Thoracic aorta (tissue), 2 donors: ENCODE results near the gene BRMS1L. TPM values are rescaled to one million over a fixed set of nuclear protein-coding genes. Genes with fewer than 3 reads are reported as not detected.

Experiments used
- ATAC-seq: fragments of 150-250 bp; one replicate; pipeline ENCODE4 v1.8.0; 2017; ENCODE audit warnings: low read depth; ENCODE audit not compliant: insufficient number of reproducible peaks, low FRiP score
- DNase-seq: peaks from one replicate; pipeline ENCODE4 v3.0.0-alpha.2; 2020; ENCODE audit warnings: low spot score
- H3K27ac ChIP-seq, 2 donors: fragments of 200-600 bp; sonication (generic); 1 replicate in 1 of 2; 2 replicates in 1 of 2; pipeline ENCODE4 v1.5.1; 2016; ENCODE audit warnings: mild to moderate bottlenecking in 2 of 2, moderate library complexity in 2 of 2
- H3K27me3 ChIP-seq: fragments of 200-600 bp; sonication (generic); replicated peaks from 2 replicates; pipeline ENCODE4 v1.6.0; 2016; ENCODE audit warnings: mild to moderate bottlenecking; ENCODE audit not compliant: insufficient read depth
- H3K36me3 ChIP-seq: fragments of 200-600 bp; sonication (generic); one replicate; pipeline ENCODE4 v1.5.1; 2016
- H3K4me1 ChIP-seq, 2 donors: fragments of 200-600 bp; sonication (generic); 1 replicate in 1 of 2; 2 replicates in 1 of 2; pipeline versions ENCODE4 v1.5.1 to v1.6.0; 2016; ENCODE audit warnings: low read depth in 2 of 2, mild to moderate bottlenecking in 1 of 2; ENCODE audit not compliant: control insufficient read depth in 1 of 2
- H3K4me3 ChIP-seq: fragments of 200-600 bp; sonication (generic); 2 replicates; pipeline ENCODE4 v1.5.1; 2016; ENCODE audit warnings: mild to moderate bottlenecking
- H3K9me3 ChIP-seq: fragments of 200-600 bp; sonication (generic); 2 replicates; pipeline ENCODE4 v1.5.1; 2016
- CTCF ChIP-seq: fragments of 200-600 bp; sonication (generic); IDR thresholded peaks from one replicate; pipeline ENCODE4 v1.5.1; 2019; ENCODE audit warnings: antibody characterized with exemption
- total RNA-seq, 2 donors: library from RNA; depleted of rRNA; stranded (reverse); fragments of >200 nt; gene quantifications; one replicate each; pipeline versions ENCODE4 v1.1.0 to v1.2.3, GENCODE V29; 2016

BRMS1L gene
- total RNA-seq, 2 donors from 2014 or later: 5.0 to 12.8 TPM

DNA sequence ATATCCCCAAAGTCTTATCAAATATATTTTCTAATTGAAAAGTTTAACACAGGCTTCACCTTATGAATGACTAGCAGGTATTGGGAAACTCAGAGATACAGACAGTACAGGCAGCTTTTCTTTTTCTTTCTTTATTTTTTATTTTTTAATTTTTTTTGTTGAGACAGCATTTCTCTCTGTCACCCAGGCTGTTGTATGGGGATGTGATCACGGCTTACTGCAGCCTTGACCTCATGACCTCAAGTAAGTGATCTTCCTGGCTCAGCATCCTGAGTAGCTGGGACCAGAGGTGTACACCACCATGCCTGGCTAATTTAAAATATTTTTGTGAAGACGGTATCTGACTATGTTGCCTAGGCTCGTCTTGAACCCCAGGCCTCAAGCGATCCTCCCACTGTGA lies 85.0 kb downstream of the BRMS1L start:
- Histone ChIP-seq H3K4me3 (no peak overlapping the region), H3K27me3 (no peaks in the 10 kb centered on the region), H3K9me3 (no peaks in the 10 kb centered on the region), H3K4me1 (no peaks in the 10 kb centered on the region), H3K27ac (no peak overlapping the region), H3K36me3 (no peaks in the 10 kb centered on the region)
- ATAC-seq (no peak), DNase-seq (no peak)
- TF ChIP-seq CTCF: no peak

- Histone ChIP-seq H3K27ac (no peak overlapping the region), H3K4me3 (no peak overlapping the region), H3K9me3 (no peaks in the 10 kb centered on the region), H3K27me3 (no peaks in the 10 kb centered on the region), H3K4me1 (no peaks in the 10 kb centered on the region), H3K36me3 (no peaks in the 10 kb centered on the region)
- ATAC-seq (no peak), DNase-seq (no peak)
- no peak for TF ChIP-seq CTCF
Observed at GRCh38 chr14:35915185-35915584, 89.0 kb downstream of the BRMS1L start.

- no peaks in the 10 kb centered on the region for H3K4me1 ChIP-seq
- H3K4me3 ChIP-seq: no peak overlapping the region
- H3K9me3 ChIP-seq: no peaks in the 10 kb centered on the region
- H3K36me3 ChIP-seq: no peaks in the 10 kb centered on the region
- no peak for TF ChIP-seq CTCF
- no peak overlapping the region for H3K27ac ChIP-seq
- no peaks in the 10 kb centered on the region for H3K27me3 ChIP-seq
- no peak for DNase-seq
- no peak for ATAC-seq
Observed at GRCh38 chr14:35915775-35916174, 89.6 kb downstream of the BRMS1L start.

Other genes starting within 250 kb of the BRMS1L start
- gene RALGAPA1, start 17.0 kb upstream of the BRMS1L start, total RNA-seq: 10 to 100 TPM; 73.2 to 88.0 TPM